Renal cortical epithelial cell (primary cell): ENCODE results near the gene NUBP1. TPM values are rescaled to one million over a fixed set of nuclear protein-coding genes. Genes with fewer than 3 reads are reported as not detected.
A peak's percentile ranks its signal among the peaks of the same experiment; 100 is the strongest.
"Not testable (repeated sequence)": the region's sequence is repeated elsewhere in the genome, so short reads cannot be mapped to it uniquely, and the experiment has no call there.

ENCODE experiments used
- DNase-seq: peaks from one replicate; pipeline ENCODE4 v3.0.0-alpha.2; 2011; ENCODE audit warnings: low read depth
- total RNA-seq: library from RNA; depleted of rRNA; stranded (reverse); fragments of >200 nt; gene quantifications from 2 replicates; pipeline ENCODE4 v1.2.3, GENCODE V29; 2014

The NUBP1 gene
- total RNA-seq, 1 donor from 2014 or later, result 22.5 TPM

GRCh38 chr16:10751291-10751697 is 7.7 kb downstream of the NUBP1 start:
- DNase-seq, result no peak

- no peak for DNase-seq
Observed at GRCh38 chr16:10752843-10753523, 9.3 kb downstream of the NUBP1 start.

- DNase-seq, result no peak
Observed at GRCh38 chr16:10753670-10754069, 10.0 kb downstream of the NUBP1 start.

GRCh38 chr16:10754941-10755340 is 11.3 kb downstream of the NUBP1 start:
- DNase-seq, result peak; percentile 83

- no peak for DNase-seq
Observed at GRCh38 chr16:10756574-10756973, 12.9 kb downstream of the NUBP1 start.

GRCh38 chr16:10760858-10761257 is 17.2 kb downstream of the NUBP1 start:
- DNase-seq, result no peak

GRCh38 chr16:10761373-10761772 is 17.7 kb downstream of the NUBP1 start:
- no peak for DNase-seq

- DNase-seq, result no peak
Observed at GRCh38 chr16:10762336-10763016, 18.8 kb downstream of the NUBP1 start.

DNA sequence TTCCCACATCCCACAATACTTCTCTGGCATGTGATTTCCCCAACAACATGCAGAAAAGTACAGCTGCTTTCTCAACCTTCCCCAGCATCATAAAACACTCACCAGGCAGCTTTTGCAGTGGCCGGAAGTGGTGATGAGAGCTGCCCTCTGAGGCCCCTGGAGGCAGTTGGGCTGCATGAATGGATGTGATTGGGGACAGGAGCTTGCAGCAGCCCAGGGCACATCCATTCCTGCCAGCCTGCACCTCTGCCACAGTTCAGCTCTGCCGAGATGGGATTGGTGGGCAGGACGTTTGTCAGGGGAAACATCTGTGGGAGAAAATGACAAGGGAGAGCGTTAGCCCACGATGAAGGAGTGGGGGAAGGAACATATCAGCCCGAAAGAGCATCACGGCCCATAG is 19.8 kb downstream of the NUBP1 start:
- no peak for DNase-seq

- DNase-seq, result no peak
Observed at GRCh38 chr16:10765772-10766171, 22.1 kb downstream of the NUBP1 start.

GRCh38 chr16:10767127-10767526 is 23.5 kb downstream of the NUBP1 start:
- no peak for DNase-seq

GRCh38 chr16:10769381-10769780 is 25.7 kb downstream of the NUBP1 start:
- no peak for DNase-seq

DNA sequence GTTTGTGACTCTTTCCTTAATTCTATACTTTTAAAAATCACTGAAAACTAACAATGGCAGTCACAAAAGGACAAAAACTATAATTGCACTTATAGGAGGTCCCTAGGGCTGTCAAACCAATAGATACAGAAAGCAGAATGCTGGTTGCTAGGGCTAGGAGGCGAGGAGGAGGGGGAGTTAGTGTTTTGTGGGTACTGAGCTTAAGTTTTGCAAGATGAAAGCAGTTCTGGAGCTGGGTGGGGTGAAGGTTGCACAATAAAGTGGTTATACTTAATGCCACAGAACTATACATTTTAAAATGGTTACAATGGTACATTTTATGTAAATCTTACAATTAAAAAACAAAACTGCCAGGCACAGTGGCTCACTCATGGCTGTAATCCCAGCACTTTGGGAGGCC is 27.3 kb downstream of the NUBP1 start:
- DNase-seq, result peak; percentile 7

- DNase-seq, result no peak
Observed at GRCh38 chr16:10776280-10776679, 32.6 kb downstream of the NUBP1 start.

DNA sequence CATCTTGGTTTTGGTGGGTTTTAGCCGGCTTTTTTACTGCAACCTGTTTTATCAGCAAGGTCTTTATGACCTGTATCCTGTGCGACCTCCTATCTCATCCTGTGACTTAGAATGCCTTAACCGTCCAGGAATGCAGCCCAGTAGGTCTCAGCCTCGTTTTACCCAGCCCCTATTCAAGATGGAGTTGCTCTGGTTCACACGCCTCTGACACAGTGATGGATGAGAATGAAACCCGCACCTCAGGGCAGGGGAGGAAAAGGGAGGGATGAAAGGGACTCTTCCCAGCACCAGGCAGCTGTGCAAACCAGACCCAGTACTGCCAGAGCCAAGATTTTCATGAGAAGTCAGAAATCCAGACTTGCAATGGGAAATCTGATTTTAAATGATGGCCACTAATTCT is 33.3 kb downstream of the NUBP1 start:
- not testable (repeated sequence) for DNase-seq

DNA sequence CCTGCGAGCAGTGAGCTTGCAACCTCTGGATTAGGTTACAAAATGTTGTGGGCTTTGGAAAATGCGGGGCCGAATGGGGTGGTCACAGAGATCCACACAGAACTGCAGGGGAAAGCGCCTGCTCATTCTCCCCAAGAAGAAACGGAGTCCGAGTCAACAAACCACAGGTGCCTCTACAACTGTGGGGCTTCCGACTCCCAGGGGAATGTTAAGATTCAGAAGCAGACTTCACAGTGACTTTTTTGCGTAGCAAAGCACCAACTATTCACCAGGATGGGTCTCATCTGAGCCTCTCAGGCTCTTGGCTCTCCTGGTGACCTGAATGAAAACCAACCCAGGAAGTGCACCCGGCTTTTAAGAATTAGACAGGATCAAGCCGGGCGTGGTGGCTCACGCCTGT is 33.7 kb downstream of the NUBP1 start:
- no peak for DNase-seq

GRCh38 chr16:10779908-10780307 is 36.3 kb downstream of the NUBP1 start:
- DNase-seq, result not testable (repeated sequence)

DNA sequence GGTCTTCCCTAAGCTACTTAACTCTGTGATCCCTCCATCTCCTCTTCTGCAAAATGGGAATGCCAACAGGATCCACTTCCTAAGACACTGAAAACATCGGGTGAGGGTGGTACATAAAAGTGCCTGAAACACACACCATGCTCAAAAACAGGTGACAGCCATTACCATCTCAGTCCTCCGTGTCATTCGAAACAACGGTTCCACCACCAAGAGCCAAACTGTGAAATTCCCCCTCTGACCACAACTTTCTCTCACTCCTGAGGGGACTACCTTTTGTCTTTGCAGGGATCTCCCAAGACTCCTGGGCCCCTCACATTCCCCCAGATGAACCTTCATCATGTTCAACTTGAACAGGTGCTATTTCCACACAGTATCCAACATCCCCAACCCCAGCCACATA is 37.0 kb downstream of the NUBP1 start:
- no peak for DNase-seq

GRCh38 chr16:10782628-10783027 is 39.0 kb downstream of the NUBP1 start:
- DNase-seq, result no peak

DNA sequence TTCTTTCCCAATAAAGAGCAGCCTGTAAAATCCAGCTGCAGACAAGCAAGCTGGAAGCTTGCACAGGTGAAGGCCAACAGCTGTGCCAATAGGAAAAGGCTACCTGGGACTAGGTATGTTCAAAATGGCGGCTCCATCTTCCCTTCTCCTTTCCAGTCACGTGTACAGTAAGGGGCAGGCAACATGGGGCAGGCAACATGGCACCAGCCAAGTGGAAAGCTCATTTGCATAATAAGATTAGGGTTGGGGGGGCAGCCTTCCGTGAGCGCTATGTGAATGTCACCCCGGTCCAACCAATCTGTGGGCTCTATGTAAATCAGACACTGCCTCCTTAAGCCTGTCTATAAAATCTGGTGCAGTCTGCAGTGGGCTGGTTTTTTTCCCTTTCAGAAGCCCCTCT is 43.7 kb downstream of the NUBP1 start:
- no peak for DNase-seq

DNA sequence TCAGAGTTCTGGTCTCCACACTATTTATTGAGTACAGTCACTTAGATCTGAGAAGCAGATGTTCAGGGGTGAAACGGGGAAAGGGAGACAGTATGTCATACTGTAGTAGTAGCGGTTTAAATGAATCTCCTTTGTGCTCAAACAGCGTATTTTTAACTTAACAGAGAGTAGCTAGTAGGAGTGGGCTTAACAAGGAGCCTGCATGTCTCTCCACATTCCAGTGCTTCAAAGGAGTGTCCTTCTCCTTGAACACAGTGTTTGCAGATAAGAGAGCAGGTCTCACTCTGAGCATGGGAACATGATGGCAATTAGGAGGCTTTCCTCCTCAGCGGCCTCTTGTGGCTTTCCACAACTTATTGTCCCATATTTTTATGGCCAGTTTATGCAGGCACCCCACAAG is 45.0 kb downstream of the NUBP1 start:
- DNase-seq, result not testable (repeated sequence)

GRCh38 chr16:10791048-10791447 is 47.4 kb downstream of the NUBP1 start:
- DNase-seq, result no peak

- no peak for DNase-seq
Observed at GRCh38 chr16:10799736-10800135, 56.1 kb downstream of the NUBP1 start.

- DNase-seq, result no peak
Observed at GRCh38 chr16:10805334-10805733, 61.7 kb downstream of the NUBP1 start.
